HG03135 (cell line): ENCODE results near the gene RPL15.

Experiments
- ATAC-seq: cut with Tn5 transposase; IDR thresholded peaks from one replicate; pipeline ENCODE4 v1.9.1; 2021; ENCODE audit warnings: mild to moderate bottlenecking, moderate library complexity; ENCODE audit not compliant: unreplicated experiment

Gene RPL15

GRCh38 chr3:23959135-23959900 lies 42.4 kb downstream of the RPL15 start:
- no peak for ATAC-seq

- ATAC-seq: no peak
Observed at GRCh38 chr3:23960649-23961048, 43.7 kb downstream of the RPL15 start.

- ATAC-seq: no peak
Observed at GRCh38 chr3:23961066-23961465, 44.1 kb downstream of the RPL15 start.

- ATAC-seq: no peak
Observed at GRCh38 chr3:23961913-23962312, 45.0 kb downstream of the RPL15 start.

GRCh38 chr3:23964537-23965235 lies 47.8 kb downstream of the RPL15 start:
- no peak for ATAC-seq

- no peak for ATAC-seq
Observed at GRCh38 chr3:23966328-23966727, 49.4 kb downstream of the RPL15 start.

GRCh38 chr3:23968463-23969184 lies 51.7 kb downstream of the RPL15 start:
- no peak for ATAC-seq

GRCh38 chr3:23969393-23969792 lies 52.5 kb downstream of the RPL15 start:
- ATAC-seq: no peak
